LNCaP clone FGC (cell line): Measurements from ENCODE around the gene IFNL4.

ENCODE experiments used
- DNase-seq: peaks from one replicate; pipeline ENCODE4 v3.0.0-alpha.2; 2011; ENCODE audit warnings: low read depth
- H3K4me3 ChIP-seq: 2 replicates; pipeline ENCODE4 v1.5.1; 2011; ENCODE audit warnings: mild to moderate bottlenecking, low read depth, low read length, control low read depth
- TF ChIP-seq, protein P1 (sequence below): IDR thresholded peaks from 2 replicates; pipeline ENCODE4 v1.5.1; 2012; ENCODE audit warnings: mild to moderate bottlenecking; ENCODE audit not compliant: control insufficient read depth, insufficient read depth; ENCODE audit errors: extremely low read depth

IFNL4 gene

GRCh38 chr19:39248806-39249205, at the start of gene IFNL4:
TSS of gene IFNL4 (minus strand) at chr19:39248856.
- DNase-seq, result no peak
- TF ChIP-seq, protein P1, sequence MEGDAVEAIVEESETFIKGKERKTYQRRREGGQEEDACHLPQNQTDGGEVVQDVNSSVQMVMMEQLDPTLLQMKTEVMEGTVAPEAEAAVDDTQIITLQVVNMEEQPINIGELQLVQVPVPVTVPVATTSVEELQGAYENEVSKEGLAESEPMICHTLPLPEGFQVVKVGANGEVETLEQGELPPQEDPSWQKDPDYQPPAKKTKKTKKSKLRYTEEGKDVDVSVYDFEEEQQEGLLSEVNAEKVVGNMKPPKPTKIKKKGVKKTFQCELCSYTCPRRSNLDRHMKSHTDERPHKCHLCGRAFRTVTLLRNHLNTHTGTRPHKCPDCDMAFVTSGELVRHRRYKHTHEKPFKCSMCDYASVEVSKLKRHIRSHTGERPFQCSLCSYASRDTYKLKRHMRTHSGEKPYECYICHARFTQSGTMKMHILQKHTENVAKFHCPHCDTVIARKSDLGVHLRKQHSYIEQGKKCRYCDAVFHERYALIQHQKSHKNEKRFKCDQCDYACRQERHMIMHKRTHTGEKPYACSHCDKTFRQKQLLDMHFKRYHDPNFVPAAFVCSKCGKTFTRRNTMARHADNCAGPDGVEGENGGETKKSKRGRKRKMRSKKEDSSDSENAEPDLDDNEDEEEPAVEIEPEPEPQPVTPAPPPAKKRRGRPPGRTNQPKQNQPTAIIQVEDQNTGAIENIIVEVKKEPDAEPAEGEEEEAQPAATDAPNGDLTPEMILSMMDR, result no peak
- no peak within 1 kb of the TSS for H3K4me3 ChIP-seq

- DNase-seq, result no peak
- H3K4me3 ChIP-seq, result no peak overlapping the region
- TF ChIP-seq, protein P1, result no peak
Measured at GRCh38 chr19:39297931-39298634, 49.4 kb upstream of the IFNL4 start.

- TF ChIP-seq, protein P1, result no peak
- H3K4me3 ChIP-seq, result no peak overlapping the region
- no peak for DNase-seq
Measured at GRCh38 chr19:39296906-39297305, 48.2 kb upstream of the IFNL4 start.

- no peak for DNase-seq
- no peak within 1 kb of the TSS for H3K4me3 ChIP-seq
- TF ChIP-seq, protein P1, result no peak
Measured at GRCh38 chr19:39296055-39296645, 47.5 kb upstream of the IFNL4 start, which contains the start of gene IFNL1. TSS of gene IFNL1 (plus strand) at chr19:39296407. CDS start at chr19:39296422, 15 bp downstream.

DNA sequence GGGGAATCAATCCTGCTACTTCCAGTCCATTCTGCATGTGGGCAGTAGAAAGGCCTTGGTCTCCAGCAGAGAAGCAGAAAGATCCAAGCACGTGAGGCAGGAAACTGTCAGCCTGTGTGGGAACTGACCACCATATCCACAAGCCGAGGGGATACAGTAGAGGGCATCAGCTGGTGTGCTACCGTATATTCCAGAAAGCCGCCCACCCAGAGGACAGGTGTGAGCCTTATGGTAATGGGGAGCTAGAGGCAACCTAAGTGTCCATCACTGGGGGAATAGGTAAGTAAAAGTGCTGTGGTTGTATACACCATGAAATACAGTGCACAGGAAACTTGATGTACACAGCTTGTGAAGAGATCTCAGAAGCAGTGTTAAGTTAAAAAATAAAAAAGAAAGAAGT, 44.7 kb upstream of the IFNL4 start:
- DNase-seq, result no peak
- no peak overlapping the region for H3K4me3 ChIP-seq
- TF ChIP-seq, protein P1, result no peak

DNA sequence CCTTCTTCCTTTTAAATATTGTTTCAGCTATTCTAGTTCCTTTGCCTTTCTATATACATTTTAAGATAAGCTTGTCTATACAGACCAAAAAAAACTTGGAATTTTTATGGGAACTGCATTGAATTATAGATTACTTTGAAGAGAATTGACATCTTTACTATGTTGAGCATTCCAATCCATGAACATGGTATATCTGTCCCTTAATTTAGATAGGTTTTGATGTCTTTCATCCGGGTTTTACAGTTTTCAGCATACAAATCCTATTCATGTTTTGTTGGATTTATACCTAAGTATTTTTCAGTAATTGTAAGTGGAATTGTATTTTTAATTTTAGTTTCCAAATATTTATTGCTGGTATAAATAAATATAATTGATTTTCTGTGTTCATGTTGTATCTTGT, 35.4 kb upstream of the IFNL4 start:
- no peak for DNase-seq
- H3K4me3 ChIP-seq, result no peak overlapping the region
- TF ChIP-seq, protein P1, result no peak
